Measurements from ENCODE around the gene GMEB1. TPM values are rescaled to one million over a fixed set of nuclear protein-coding genes. Genes with fewer than 3 reads are reported as not detected.
A peak's percentile ranks its signal among the peaks of the same experiment; 100 is the strongest.

The GMEB1 gene
- total and polyA plus RNA-seq, 2 donors (not counting 3 experiments of a cell fraction or from before 2014, with no cell fraction given): 8.1 to 16.0 TPM

- FAIRE-seq: peak; percentile 87
- Histone ChIP-seq H4K20me1 (replicated peaks; ENCODE audit: control insufficient read depth, extremely low read depth, insufficient read depth, low read length) (no peaks in the 10 kb centered on the region), H3K27ac (ENCODE audit: insufficient read depth, low read depth, low read length) (peak within 1 kb of the TSS; percentile 91), H3K79me2 (ENCODE audit: control insufficient read depth, insufficient read depth, low read length) (peaks cover 7% of the 10 kb centered on the region), H3K4me1 (ENCODE audit: control insufficient read depth, extremely low read depth, insufficient read depth, low read length) (peaks cover 20% of the 10 kb centered on the region), H3K4me2 (ENCODE audit: insufficient read depth, low read length) (peak within 1 kb of the TSS; percentile 97), H3K4me3 (replicated peaks in 1 of 3; ENCODE audit: insufficient read depth in 1 of 3, low read depth in 1 of 3, low read length in 3 of 3) (peak within 1 kb of the TSS; percentile 70 to 89 (median 82)), H3K9ac (replicated peaks; ENCODE audit: extremely low read depth, insufficient read depth, low read length) (peak within 1 kb of the TSS; percentile 95), H3K36me3 (ENCODE audit: control insufficient read depth in 2 of 2, extremely low read depth in 1 of 2, insufficient read depth in 2 of 2, low read length in 2 of 2) (no peaks in the 10 kb centered on the region), H3K9me1 (replicated peaks; ENCODE audit: control insufficient read depth, extremely low read depth, insufficient read depth, low read length) (no peaks in the 10 kb centered on the region), H2AFZ (ENCODE audit: low read depth, low read length) (peak within 1 kb of the TSS; percentile 88), H3K9me3 (replicated peaks; ENCODE audit: control insufficient read depth, insufficient read depth, low read length) (no peaks in the 10 kb centered on the region), H3K27me3 (ENCODE audit: control insufficient read depth in 2 of 2, insufficient read depth in 2 of 2, low read length in 2 of 2) (no peaks in the 10 kb centered on the region)
- TF ChIP-seq POLR2AphosphoS5 (IDR thresholded peaks at IDR 0.05; ENCODE audit: insufficient read depth, low read depth, low read length) (peak; percentile 98), GATA2 (IDR thresholded peaks at IDR 0.05; ENCODE audit: insufficient read depth, insufficient read length, low read depth, low read length) (no peak), EZH2 (IDR thresholded peaks at IDR 0.05; ENCODE audit: borderline replicate concordance, low read depth, low read length, severe bottlenecking) (no peak), MYC (IDR thresholded peaks at IDR 0.05; ENCODE audit: low read depth, low read length) (peak; percentile 95), POLR2A (IDR thresholded peaks at IDR 0.05; ENCODE audit: low read depth, low read length) (peak; percentile 100), MAX (IDR thresholded peaks at IDR 0.05; ENCODE audit: insufficient read depth, insufficient read length) (peak; percentile 96), FOS (IDR thresholded peaks at IDR 0.05; ENCODE audit: borderline replicate concordance, insufficient read depth, low read length) (no peak), CTCF (IDR thresholded peaks at IDR 0.05; ENCODE audit: extremely low read depth in 1 of 2, insufficient read depth in 1 of 2, low read depth in 1 of 2, low read length in 2 of 2) (peak in 1 of 2 donors; percentile 48)
- peak; percentile 98 for DNase-seq (ENCODE audit: low read depth, low spot score)
- TSS peak; percentile 98 for BruUV-seq (replicated peaks)
- POLR2A ChIA-PET: interaction anchor here (0.5 to 1.5 kb wide), 11 partner anchors 10 to 409 kb away, joined by 3 to 11 read pairs (median 4); partner anchors contain the start of genes GMEB1, RCC1 and YTHDF2
- intact Hi-C loops (cut with micrococcal nuclease): loop anchor here (1.0 to 5.0 kb wide), 4 partner anchors 62 to 559 kb away; partner anchors contain the start of gene SRSF4
- CTCF ChIA-PET: interaction anchor here (0.6 to 2.8 kb wide), 14 partner anchors 8 to 974 kb away, joined by 3 to 11 read pairs (median 5); partner anchors contain the start of genes GMEB1 and YTHDF2
- dilution Hi-C loops (cut with MboI; ENCODE audit: extremely low pct_ligation_motif_present, low sequenced_read_pairs): no loop called here
Observed at GRCh38 chr1:28642847-28643635, 25.5 kb upstream of the GMEB1 start, which contains the start of gene TAF12. Gene TAF12 (minus strand): TSS chr1:28643067. CDS start chr1:28622081, 20,986 bp downstream.
